Activated CD8-positive, alpha-beta T cell treated with anti-CD3 and anti-CD28 coated beads for 36 hours (primary cell): Measurements from ENCODE around the gene MAP3K2. TPM values are rescaled to one million over a fixed set of nuclear protein-coding genes. Genes with fewer than 3 reads are reported as not detected.

Experiments used
- ATAC-seq: fragments of 200-7000 bp; cut with Tn5 transposase; one replicate; pipeline ENCODE4 v1.10.0; 2021; ENCODE audit warnings: mild to moderate bottlenecking, moderate library complexity
- CTCF ChIA-PET: fragments of 350-600 bp; sonication (Branson Sonifier 250); formaldehyde crosslinking; loops from one replicate; lab custom pipeline; 2021; ENCODE audit warnings: antibody characterized with exemption; lab: Charles Lee
- POLR2A ChIA-PET: fragments of 350-600 bp; sonication (Branson Sonifier 250); formaldehyde crosslinking; loops from one replicate; lab custom pipeline; 2021; ENCODE audit warnings: antibody characterized with exemption; lab: Charles Lee
- DNase-seq: peaks from one replicate; pipeline ENCODE4 v3.0.0-alpha.2; 2020
- H3K27ac Mint-ChIP-seq: one replicate; pipeline ENCODE4 v1.8.0; 2021; ENCODE audit warnings: mild to moderate bottlenecking, mixed read lengths
- H3K27me3 Mint-ChIP-seq: one replicate; pipeline ENCODE4 v1.8.0; 2021; ENCODE audit warnings: mixed read lengths
- H3K36me3 Mint-ChIP-seq: one replicate; pipeline ENCODE4 v1.8.0; 2021; ENCODE audit warnings: low read depth, mixed read lengths
- H3K4me1 Mint-ChIP-seq: one replicate; pipeline ENCODE4 v1.8.0; 2021; ENCODE audit warnings: low read depth, mixed read lengths
- H3K4me3 Mint-ChIP-seq: one replicate; pipeline ENCODE4 v1.8.0; 2021; ENCODE audit warnings: mild to moderate bottlenecking, moderate library complexity, mixed read lengths
- H3K9me3 Mint-ChIP-seq: one replicate; pipeline ENCODE4 v1.8.0; 2021; ENCODE audit warnings: mixed read lengths
- CTCF ChIP-seq: fragments of 200-600 bp; IDR thresholded peaks from one replicate; pipeline ENCODE4 v1.8.0; 2022; ENCODE audit warnings: antibody characterized with exemption, mild to moderate bottlenecking
- intact Hi-C: fragments of 100-400 bp; cut with micrococcal nuclease; formaldehyde crosslinking; loops from one replicate; pipeline ENCODE4 v1.10.0; 2022
- total RNA-seq, 2 experiments: library from RNA; stranded (reverse); gene quantifications; one replicate each; pipeline ENCODE4 v1.2.3, GENCODE V29; 2021

Gene MAP3K2
- total RNA-seq, 2 experiments from 2014 or later: 54.7 to 55.5 TPM

- ChIA-PET CTCF (interaction anchor here (0.6 to 1.9 kb wide), 2 partner anchors 61 to 98 kb away, joined by 3 to 8 read pairs; no protein-coding TSS in a partner anchor), POLR2A (interaction anchor here (2.4 kb wide), 1 partner anchor 11 kb away, joined by 5 read pairs; no protein-coding TSS in a partner anchor)
- no peak for TF ChIP-seq CTCF
- DNase-seq (no peak), ATAC-seq (no peak)
- Mint-ChIP-seq H3K36me3 (no peaks in the 10 kb centered on the region), H3K27me3 (peaks cover 23% of the 10 kb centered on the region), H3K27ac (no peak within 1 kb of the TSS), H3K4me3 (peak within 1 kb of the TSS; percentile 9), H3K4me1 (peaks cover 22% of the 10 kb centered on the region), H3K9me3 (no peaks in the 10 kb centered on the region)
- intact Hi-C loops: no loop called here
Observed at GRCh38 chr2:127418300-127419111, 30.7 kb upstream of the MAP3K2 start, which contains the start of gene PROC. TSS of gene PROC (plus strand) at chr2:127418427. CDS start at chr2:127419943, 1,516 bp downstream.

DNA sequence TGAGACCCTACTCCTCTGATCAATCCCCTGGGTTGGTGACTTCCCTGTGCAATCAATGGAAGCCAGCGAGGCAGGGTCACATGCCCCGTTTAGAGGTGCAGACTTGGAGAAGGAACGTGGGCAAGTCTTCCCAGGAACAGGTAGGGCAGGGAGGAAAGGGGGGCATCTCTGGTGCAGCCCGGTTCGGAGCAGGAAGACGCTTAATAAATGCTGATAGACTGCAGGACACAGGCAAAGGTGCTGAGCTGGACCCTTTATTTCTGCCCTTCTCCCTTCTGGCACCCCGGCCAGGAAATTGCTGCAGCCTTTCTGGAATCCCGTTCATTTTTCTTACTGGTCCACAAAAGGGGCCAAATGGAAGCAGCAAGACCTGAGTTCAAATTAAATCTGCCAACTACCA is 29.6 kb upstream of the MAP3K2 start:
- TF ChIP-seq CTCF: no peak
- Mint-ChIP-seq H3K4me3 (peak overlapping the region; percentile 9), H3K27ac (no peak overlapping the region), H3K4me1 (peaks cover 19% of the 10 kb centered on the region), H3K27me3 (peaks cover 20% of the 10 kb centered on the region), H3K9me3 (no peaks in the 10 kb centered on the region), H3K36me3 (no peaks in the 10 kb centered on the region)
- DNase-seq: no peak
- intact Hi-C loops: no loop called here
- ChIA-PET POLR2A (interaction anchor here (2.4 kb wide), 1 partner anchor 12 kb away, joined by 5 read pairs; no protein-coding TSS in a partner anchor), CTCF (interaction anchor here (1.2 to 3.3 kb wide), 4 partner anchors 29 to 62 kb away, joined by 3 to 21 read pairs (median 10); partner anchors contain the start of gene MAP3K2)
- no peak for ATAC-seq

GRCh38 chr2:127416506-127417001 is 28.8 kb upstream of the MAP3K2 start:
- H3K4me3 Mint-ChIP-seq: peak overlapping the region; percentile 69
- peak; percentile 58 for DNase-seq
- peak; percentile 38 for ATAC-seq
- peaks cover 25% of the 10 kb centered on the region for H3K4me1 Mint-ChIP-seq
- no peaks in the 10 kb centered on the region for H3K36me3 Mint-ChIP-seq
- intact Hi-C loops: no loop called here
- H3K27ac Mint-ChIP-seq: peak overlapping the region; percentile 47
- H3K27me3 Mint-ChIP-seq: peaks cover 12% of the 10 kb centered on the region
- no peaks in the 10 kb centered on the region for H3K9me3 Mint-ChIP-seq
- ChIA-PET CTCF (interaction anchor here (0.6 to 3.3 kb wide), 26 partner anchors 9 to 219 kb away, joined by 3 to 21 read pairs (median 5); partner anchors contain the start of genes ERCC3 and MAP3K2), POLR2A (interaction anchor here (0.8 to 2.4 kb wide), 4 partner anchors 13 to 32 kb away, joined by 3 to 5 read pairs (median 4); no protein-coding TSS in a partner anchor)
- TF ChIP-seq CTCF: no peak

- ATAC-seq: peak; percentile 96
- H3K4me1 Mint-ChIP-seq: peaks cover 32% of the 10 kb centered on the region
- intact Hi-C loops: no loop called here
- H3K27ac Mint-ChIP-seq: peak overlapping the region; percentile 69
- peak; percentile 85 for TF ChIP-seq CTCF
- ChIA-PET CTCF (interaction anchor here (0.6 to 3.3 kb wide), 33 partner anchors 9 to 219 kb away, joined by 3 to 21 read pairs (median 5); partner anchors contain the start of genes ERCC3 and MAP3K2), POLR2A (interaction anchor here (0.8 to 2.4 kb wide), 5 partner anchors 13 to 54 kb away, joined by 3 to 5 read pairs (median 4); no protein-coding TSS in a partner anchor)
- no peaks in the 10 kb centered on the region for H3K9me3 Mint-ChIP-seq
- peaks cover 7% of the 10 kb centered on the region for H3K27me3 Mint-ChIP-seq
- peak overlapping the region; percentile 69 for H3K4me3 Mint-ChIP-seq
- DNase-seq: peak; percentile 90
- no peaks in the 10 kb centered on the region for H3K36me3 Mint-ChIP-seq
Observed at GRCh38 chr2:127415593-127416505, 28.1 kb upstream of the MAP3K2 start.
